ENCODE results near the gene UBE4A. TPM values are rescaled to one million over a fixed set of nuclear protein-coding genes. Genes with fewer than 3 reads are reported as not detected.

Gene UBE4A
- total RNA-seq, 1 experiment from 2014 or later: 106 TPM

DNA sequence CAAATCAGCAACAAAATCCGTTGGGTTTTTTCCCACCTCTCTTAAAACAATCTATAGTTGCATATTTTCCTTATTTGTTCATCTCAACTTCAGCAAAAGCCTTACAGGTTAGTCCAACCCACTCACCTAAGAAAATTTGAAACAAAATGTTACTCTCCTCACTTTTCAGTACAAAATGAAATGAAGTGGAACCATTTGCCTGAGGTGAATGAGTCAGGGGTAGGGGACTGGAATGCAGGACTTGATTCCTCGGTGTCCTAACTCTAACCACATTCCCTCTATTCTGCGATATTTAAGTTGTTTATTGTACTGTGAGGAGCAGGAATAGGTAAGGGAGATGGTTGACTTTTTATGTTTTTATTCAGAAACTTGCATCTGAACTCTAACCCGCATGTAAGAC lies 58.4 kb downstream of the UBE4A start:
- TF ChIP-seq, protein P1, sequence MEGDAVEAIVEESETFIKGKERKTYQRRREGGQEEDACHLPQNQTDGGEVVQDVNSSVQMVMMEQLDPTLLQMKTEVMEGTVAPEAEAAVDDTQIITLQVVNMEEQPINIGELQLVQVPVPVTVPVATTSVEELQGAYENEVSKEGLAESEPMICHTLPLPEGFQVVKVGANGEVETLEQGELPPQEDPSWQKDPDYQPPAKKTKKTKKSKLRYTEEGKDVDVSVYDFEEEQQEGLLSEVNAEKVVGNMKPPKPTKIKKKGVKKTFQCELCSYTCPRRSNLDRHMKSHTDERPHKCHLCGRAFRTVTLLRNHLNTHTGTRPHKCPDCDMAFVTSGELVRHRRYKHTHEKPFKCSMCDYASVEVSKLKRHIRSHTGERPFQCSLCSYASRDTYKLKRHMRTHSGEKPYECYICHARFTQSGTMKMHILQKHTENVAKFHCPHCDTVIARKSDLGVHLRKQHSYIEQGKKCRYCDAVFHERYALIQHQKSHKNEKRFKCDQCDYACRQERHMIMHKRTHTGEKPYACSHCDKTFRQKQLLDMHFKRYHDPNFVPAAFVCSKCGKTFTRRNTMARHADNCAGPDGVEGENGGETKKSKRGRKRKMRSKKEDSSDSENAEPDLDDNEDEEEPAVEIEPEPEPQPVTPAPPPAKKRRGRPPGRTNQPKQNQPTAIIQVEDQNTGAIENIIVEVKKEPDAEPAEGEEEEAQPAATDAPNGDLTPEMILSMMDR (IDR thresholded peaks at IDR 0.05; ENCODE audit: insufficient read depth in 1 of 2, low read depth in 1 of 2, low read length in 1 of 2, severe bottlenecking in 1 of 2, unreplicated experiment in 1 of 2): no peak
- H3K4me3 ChIP-seq (ENCODE audit: low read depth, low read length): no peak overlapping the region
- no peaks in the 10 kb centered on the region for H3K27me3 ChIP-seq (replicated peaks; ENCODE audit: control insufficient read depth, insufficient read depth, low read length)
- Mint-ChIP-seq H3K4me1 (ENCODE audit: low read depth, unreplicated experiment) (no peaks in the 10 kb centered on the region), H3K27me3 (ENCODE audit: insufficient read depth, unreplicated experiment) (no peaks in the 10 kb centered on the region), H3K9me3 (ENCODE audit: unreplicated experiment) (no peaks in the 10 kb centered on the region), H3K4me3 (ENCODE audit: unreplicated experiment) (no peak overlapping the region), H3K27ac (ENCODE audit: unreplicated experiment) (no peak overlapping the region), H3K36me3 (ENCODE audit: insufficient read depth, unreplicated experiment) (peaks cover 6% of the 10 kb centered on the region)
- ChIA-PET CTCF (interaction anchor here (0.6 kb wide), 2 partner anchors 17 to 76 kb away, joined by 3 to 4 read pairs; partner anchors contain the start of gene CD3D), POLR2A (no interaction called here)
- peaks cover 11% of the 10 kb centered on the region for H3K4me1 ChIP-seq
- no peaks in the 10 kb centered on the region; the same call in 1 of the 2 replicates for H3K36me3 ChIP-seq (ENCODE audit: control insufficient read depth, insufficient read depth, low read length)
- DNase-seq: no peak
- intact Hi-C loops (cut with micrococcal nuclease; ENCODE audit: unreplicated experiment): no loop called here
- no TSS peak for BruUV-seq (replicated peaks)
- no peaks in the 10 kb centered on the region for H3K9me3 ChIP-seq

DNA sequence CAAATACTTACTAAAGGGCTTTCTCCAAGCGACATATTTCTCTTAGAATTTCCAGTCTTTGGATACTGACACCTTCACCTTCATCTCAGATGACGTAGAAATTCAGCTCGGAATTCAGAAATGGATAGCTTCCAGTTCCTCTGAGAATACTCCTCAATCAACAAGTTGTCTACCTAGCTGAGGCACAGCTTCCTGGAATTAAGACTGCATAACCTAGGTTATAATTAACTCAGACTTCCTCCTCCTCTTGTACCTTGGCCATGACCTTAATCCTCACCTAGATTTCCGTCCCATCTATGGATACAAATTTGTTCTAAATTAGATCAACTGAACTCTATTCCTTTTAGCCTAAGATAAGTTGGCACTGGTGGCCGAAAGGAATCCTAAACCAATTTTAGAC lies 59.4 kb downstream of the UBE4A start:
- Histone ChIP-seq H3K4me1 (peaks cover 11% of the 10 kb centered on the region), H3K27me3 (replicated peaks; ENCODE audit: control insufficient read depth, insufficient read depth, low read length) (no peaks in the 10 kb centered on the region), H3K4me3 (ENCODE audit: low read depth, low read length) (no peak overlapping the region), H3K36me3 (ENCODE audit: control insufficient read depth, insufficient read depth, low read length) (no peaks in the 10 kb centered on the region; the same call in 1 of the 2 replicates), H3K9me3 (no peaks in the 10 kb centered on the region)
- Mint-ChIP-seq H3K4me3 (ENCODE audit: unreplicated experiment) (no peak overlapping the region), H3K9me3 (ENCODE audit: unreplicated experiment) (no peaks in the 10 kb centered on the region), H3K27ac (ENCODE audit: unreplicated experiment) (no peak overlapping the region), H3K4me1 (ENCODE audit: low read depth, unreplicated experiment) (peaks cover 6% of the 10 kb centered on the region), H3K27me3 (ENCODE audit: insufficient read depth, unreplicated experiment) (no peaks in the 10 kb centered on the region), H3K36me3 (ENCODE audit: insufficient read depth, unreplicated experiment) (peaks cover under 1% of the 10 kb centered on the region)
- intact Hi-C loops (cut with micrococcal nuclease; ENCODE audit: unreplicated experiment): no loop called here
- CTCF ChIA-PET: interaction anchor here (0.6 kb wide), 1 partner anchor 683 kb away, joined by 3 read pairs; no protein-coding TSS in a partner anchor
- POLR2A ChIA-PET: no interaction called here
- TF ChIP-seq, protein P1 (IDR thresholded peaks at IDR 0.05; ENCODE audit: insufficient read depth in 1 of 2, low read depth in 1 of 2, low read length in 1 of 2, severe bottlenecking in 1 of 2, unreplicated experiment in 1 of 2): no peak
- DNase-seq: no peak
- BruUV-seq (replicated peaks): no TSS peak

DNA sequence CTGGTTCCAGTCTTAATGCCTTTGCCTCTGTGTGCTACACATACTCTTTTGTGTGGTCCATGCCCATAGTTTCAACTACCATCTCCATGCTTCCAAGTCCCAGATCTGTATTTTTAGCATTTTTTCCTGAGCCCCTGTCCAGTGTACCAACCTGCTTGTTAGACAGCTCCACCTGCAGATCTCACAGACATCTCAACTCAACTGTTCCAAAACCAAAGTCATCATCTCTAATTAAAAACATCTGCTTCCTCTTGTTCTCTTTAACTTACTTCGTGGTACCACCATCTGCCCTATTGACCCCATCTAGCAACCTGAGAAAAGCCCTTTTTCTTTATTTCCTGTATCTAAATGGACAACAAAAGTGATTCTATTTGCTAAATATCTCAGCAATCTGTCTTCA lies 68.3 kb downstream of the UBE4A start:
- BruUV-seq (replicated peaks): no TSS peak
- CTCF ChIA-PET: interaction anchor here (1.3 kb wide), 1 partner anchor 26 kb away, joined by 3 read pairs; no protein-coding TSS in a partner anchor
- Mint-ChIP-seq H3K27ac (ENCODE audit: unreplicated experiment) (no peak overlapping the region), H3K9me3 (ENCODE audit: unreplicated experiment) (no peaks in the 10 kb centered on the region), H3K4me1 (ENCODE audit: low read depth, unreplicated experiment) (peaks cover 33% of the 10 kb centered on the region), H3K4me3 (ENCODE audit: unreplicated experiment) (no peak overlapping the region), H3K36me3 (ENCODE audit: insufficient read depth, unreplicated experiment) (no peaks in the 10 kb centered on the region), H3K27me3 (ENCODE audit: insufficient read depth, unreplicated experiment) (no peaks in the 10 kb centered on the region)
- H3K4me1 ChIP-seq: peaks cover 23% of the 10 kb centered on the region
- intact Hi-C loops (cut with micrococcal nuclease; ENCODE audit: unreplicated experiment): no loop called here
- no peak for DNase-seq
- no peaks in the 10 kb centered on the region for H3K36me3 ChIP-seq (ENCODE audit: control insufficient read depth, insufficient read depth, low read length)
- no peaks in the 10 kb centered on the region for H3K27me3 ChIP-seq (replicated peaks; ENCODE audit: control insufficient read depth, insufficient read depth, low read length)
- POLR2A ChIA-PET: interaction anchor here (0.8 kb wide), 1 partner anchor 9 kb away, joined by 4 read pairs; the partner anchor contains the start of gene KMT2A
- no peaks in the 10 kb centered on the region for H3K9me3 ChIP-seq
- H3K4me3 ChIP-seq (ENCODE audit: low read depth, low read length): no peak overlapping the region
- TF ChIP-seq, protein P1 (IDR thresholded peaks at IDR 0.05; ENCODE audit: insufficient read depth in 1 of 2, low read depth in 1 of 2, low read length in 1 of 2, severe bottlenecking in 1 of 2, unreplicated experiment in 1 of 2): no peak

Measured in Caco-2 (cell line).